COLO829 (cell line): ENCODE measurements around the gene CDH1.

Experiments
- DNase-seq: peaks from one replicate; pipeline ENCODE4 v3.0.0; 2012; ENCODE audit warnings: low spot score

CDH1 gene

DNA sequence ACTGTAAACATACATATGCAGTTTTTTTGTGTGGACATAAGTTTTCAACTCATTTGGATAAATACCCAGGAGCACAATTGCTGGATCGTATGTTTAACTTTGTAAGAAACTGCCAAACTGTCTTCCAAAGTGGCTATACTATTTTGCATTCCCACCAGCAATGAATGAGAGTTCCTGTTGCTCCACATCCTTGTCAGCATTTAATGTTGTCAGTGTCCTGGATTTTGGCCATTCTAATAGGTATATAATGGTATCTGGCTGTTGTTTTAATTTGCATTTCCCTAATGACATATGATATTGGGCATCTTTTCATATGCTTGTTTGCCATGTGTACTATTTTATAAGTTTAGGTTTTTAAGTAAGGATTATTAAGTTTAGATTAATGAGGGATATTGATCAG, 120.4 kb downstream of the CDH1 start:
- no peak for DNase-seq

DNA sequence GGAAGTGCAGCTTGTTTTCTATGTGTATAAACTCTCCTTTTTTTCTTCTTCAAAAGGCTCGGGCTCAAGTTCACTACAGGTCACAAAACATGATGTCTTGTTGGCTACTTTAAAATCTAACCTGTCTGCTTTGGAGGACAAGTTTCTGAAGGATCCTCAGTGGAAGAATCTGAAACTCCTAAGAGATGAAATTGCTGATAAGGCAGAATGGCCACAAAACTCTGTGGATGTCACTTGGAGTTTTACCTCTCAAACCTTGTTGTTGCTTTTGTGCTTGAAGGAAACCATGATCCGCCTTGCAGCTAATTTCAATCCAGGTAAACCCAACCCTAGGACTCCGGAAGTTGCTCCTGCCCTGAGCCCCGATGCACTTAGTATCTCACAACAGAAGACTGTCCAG, 122.7 kb downstream of the CDH1 start:
- DNase-seq: no peak

DNA sequence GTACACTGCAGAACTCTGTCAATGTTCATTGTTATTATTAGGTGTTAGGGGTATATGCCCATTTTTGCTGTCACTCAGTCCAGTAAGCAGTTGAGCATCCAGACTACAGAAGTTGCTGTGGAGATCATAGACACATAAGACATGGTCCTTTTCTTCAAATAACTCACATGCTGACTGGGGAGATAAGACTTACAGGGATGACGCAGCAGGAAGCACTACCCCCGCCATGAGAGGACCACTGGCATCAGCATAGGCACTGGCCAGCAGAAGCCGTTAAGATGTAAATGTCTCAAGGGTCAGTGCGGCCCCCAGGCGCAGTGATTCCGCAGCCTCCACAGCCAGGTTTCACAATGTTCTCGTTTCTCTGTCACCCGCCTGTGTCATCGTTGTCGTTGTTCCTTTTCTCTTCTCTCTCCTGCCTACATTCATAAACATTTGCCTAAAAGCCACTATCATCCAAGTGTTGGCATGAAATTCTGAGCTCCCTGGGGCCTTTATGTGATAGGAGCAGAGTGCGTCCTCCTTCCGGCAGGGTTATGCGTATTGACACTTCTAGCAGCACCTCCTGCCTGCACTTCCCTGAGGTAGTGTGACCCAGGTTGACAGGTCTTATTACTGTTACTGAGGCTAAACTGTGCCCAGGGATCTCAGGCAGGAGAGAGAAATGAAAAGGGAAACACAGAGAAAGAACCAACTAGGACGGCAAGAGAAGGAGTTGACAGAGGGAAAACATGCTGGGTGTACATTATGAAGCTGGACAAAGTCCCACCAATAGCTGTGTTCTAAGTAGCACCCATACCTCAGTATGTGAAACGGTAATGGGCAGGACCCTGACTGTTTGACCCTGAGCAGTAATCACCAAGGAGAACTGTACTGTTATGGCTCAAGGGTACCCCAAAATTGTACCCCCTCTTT, 124.1 kb downstream of the CDH1 start:
- no peak for DNase-seq

- DNase-seq: no peak
Observed at GRCh38 chr16:68866933-68867332, 129.8 kb downstream of the CDH1 start.

DNA sequence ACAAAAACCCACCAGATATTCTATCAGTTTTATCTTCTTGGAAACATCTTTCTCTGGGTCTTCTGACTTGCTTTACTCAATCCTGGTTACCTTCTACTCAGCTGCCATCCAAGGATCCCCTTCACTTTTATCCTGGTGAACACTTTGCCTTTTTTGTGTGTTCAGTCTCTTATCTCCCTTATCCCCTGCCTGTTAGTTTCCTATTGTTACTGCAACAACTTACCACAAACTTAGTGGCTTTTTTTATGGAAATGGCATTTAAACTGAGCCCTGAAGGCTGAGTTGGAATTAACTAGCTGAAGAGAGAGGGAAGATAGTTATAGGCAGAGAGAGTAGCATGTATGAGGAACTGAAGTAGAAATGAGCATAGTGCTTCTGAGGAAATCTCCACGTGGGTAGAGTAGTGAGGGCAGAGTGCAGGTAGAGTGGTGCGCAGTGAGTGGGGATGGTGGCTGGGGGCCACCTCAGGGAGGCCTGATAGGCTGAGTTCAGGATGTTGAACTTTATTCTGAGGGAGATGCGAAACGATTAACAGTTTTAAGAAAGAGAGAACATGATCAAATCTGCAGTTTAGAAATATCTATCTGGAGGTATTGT, 132.5 kb downstream of the CDH1 start:
- no peak for DNase-seq

- no peak for DNase-seq
Observed at GRCh38 chr16:68873635-68874471, 136.8 kb downstream of the CDH1 start.

GRCh38 chr16:68875871-68876270, 138.8 kb downstream of the CDH1 start:
- DNase-seq: no peak

DNA sequence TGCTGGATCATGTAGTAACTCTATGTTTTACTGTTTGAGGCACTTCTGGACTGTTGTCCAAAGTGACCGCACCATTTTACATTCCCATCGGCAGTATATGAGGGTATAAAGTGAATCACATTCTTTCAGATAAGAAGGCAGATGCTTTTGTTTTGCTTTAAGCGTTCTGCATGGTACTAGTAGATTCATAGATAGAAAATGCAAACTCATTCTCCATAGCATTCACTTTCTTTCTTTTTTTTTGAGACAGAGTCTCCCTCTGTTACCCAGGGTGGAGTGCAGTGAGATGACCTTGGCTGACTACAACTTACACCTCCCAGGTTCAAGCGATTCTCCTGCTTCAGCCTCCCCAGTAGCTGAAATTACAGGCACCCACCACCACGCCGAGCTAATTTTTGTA, 146.6 kb downstream of the CDH1 start:
- no peak for DNase-seq

DNA sequence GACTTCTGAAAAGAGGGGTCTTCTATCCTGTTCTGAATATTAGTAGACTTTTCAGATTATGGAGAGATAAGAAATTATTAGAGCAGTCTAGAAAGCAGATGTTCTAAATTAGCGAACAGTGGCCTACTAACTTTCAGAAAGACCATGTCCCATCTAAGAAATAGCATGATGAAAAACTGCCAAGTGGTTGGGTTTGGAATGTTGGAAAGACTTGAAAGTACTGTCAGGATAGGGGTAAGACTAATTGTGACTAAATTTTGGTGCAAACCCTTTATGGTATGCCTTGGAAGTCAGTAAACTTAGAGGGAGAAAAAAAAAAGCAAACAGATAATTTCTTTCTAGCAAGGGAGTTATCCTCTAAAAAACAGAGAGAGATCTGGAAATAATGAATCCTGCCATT, 147.3 kb downstream of the CDH1 start:
- no peak for DNase-seq
